WI38 (cell line): ENCODE results near the gene LPAR5.

Experiments
- H3K4me3 ChIP-seq: 2 replicates; pipeline ENCODE4 v1.5.1; 2011; ENCODE audit warnings: low read depth, mild to moderate bottlenecking, control low read depth, low read length
- TF ChIP-seq, protein P1 (sequence below): IDR thresholded peaks from 2 replicates; pipeline ENCODE4 v1.5.1; 2012; ENCODE audit warnings: low read depth, mild to moderate bottlenecking, control low read depth, low read length

The LPAR5 gene

GRCh38 chr12:6638305-6638704 is 2.5 kb upstream of the LPAR5 start:
- TF ChIP-seq, protein P1, sequence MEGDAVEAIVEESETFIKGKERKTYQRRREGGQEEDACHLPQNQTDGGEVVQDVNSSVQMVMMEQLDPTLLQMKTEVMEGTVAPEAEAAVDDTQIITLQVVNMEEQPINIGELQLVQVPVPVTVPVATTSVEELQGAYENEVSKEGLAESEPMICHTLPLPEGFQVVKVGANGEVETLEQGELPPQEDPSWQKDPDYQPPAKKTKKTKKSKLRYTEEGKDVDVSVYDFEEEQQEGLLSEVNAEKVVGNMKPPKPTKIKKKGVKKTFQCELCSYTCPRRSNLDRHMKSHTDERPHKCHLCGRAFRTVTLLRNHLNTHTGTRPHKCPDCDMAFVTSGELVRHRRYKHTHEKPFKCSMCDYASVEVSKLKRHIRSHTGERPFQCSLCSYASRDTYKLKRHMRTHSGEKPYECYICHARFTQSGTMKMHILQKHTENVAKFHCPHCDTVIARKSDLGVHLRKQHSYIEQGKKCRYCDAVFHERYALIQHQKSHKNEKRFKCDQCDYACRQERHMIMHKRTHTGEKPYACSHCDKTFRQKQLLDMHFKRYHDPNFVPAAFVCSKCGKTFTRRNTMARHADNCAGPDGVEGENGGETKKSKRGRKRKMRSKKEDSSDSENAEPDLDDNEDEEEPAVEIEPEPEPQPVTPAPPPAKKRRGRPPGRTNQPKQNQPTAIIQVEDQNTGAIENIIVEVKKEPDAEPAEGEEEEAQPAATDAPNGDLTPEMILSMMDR: no peak
- H3K4me3 ChIP-seq: no peak overlapping the region

GRCh38 chr12:6635375-6635855 is 344 bp downstream of the LPAR5 start:
- TF ChIP-seq, protein P1: no peak
- H3K4me3 ChIP-seq: no peak overlapping the region

DNA sequence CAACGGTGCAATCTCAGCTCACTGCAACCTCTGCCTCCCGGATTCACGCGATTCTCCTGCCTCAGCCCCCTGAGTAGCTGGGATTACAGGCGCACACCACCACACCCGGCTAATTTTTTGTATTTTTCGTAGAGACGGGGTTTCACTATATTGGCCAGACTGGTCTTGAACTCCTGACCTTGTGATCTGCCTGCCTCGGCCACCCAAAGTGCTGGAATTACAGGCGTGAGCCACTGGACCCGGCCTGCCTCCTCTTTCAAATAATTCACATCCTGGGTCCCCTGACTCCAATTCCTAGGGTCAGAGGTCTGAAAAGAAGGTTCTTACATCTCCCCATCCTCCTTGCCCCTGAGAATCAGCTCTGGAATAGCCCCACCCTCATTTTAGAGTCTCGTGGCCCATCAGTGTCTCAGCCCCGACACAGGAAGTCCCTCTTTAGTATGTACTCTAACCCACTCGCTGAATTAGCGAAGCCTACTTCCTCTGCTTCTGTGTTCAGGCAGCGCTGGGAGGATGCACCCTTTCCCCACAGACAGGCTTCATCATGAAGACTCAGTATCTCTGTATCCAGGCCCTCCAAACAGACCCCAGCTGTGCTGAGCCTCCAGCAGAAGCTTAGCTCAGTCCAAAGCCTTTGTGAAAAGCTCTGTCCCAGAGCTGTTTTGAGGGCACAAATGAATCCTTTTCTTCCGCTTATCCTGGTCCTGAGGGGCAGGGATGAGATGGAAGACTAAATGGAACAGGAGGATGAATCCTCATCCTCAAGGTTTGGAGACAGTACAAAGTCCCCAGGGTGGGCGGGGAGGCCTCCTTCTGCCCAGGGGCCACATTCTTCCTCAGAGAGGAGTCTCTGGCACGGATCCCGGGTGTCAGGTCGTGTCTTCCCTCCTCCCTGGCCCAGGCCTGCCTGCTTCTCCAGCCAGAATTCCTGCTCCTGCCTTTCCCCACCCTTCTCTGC is 3.5 kb downstream of the LPAR5 start:
- no peak overlapping the region for H3K4me3 ChIP-seq
- TF ChIP-seq, protein P1: no peak

- no peak overlapping the region for H3K4me3 ChIP-seq
- TF ChIP-seq, protein P1: no peak
These were observed 4.2 kb downstream of the LPAR5 start for GRCh38 chr12:6631549-6631961.

DNA sequence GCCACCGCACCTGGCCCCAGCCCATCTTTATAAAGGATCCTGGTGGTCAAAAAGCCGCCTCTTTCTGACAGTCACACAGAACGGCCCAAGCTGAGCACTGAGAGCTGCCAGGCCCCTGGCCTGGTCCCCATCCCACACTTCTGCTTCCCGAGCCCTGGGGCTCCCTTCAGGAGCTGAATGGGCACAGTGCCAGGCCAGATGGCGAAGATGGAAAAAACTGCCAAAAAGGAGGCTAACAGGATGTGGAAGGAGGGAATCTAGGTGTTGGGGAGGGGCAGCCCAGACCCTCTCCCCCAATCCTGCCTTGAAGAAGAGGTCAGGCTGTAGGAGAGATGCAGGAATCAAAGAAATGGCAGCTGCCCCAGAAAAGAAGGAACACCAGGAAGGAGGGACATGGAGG is 5.0 kb downstream of the LPAR5 start:
- H3K4me3 ChIP-seq: no peak overlapping the region
- TF ChIP-seq, protein P1: no peak

GRCh38 chr12:6627616-6628015 is 8.1 kb downstream of the LPAR5 start:
- TF ChIP-seq, protein P1: no peak
- H3K4me3 ChIP-seq: no peak overlapping the region

DNA sequence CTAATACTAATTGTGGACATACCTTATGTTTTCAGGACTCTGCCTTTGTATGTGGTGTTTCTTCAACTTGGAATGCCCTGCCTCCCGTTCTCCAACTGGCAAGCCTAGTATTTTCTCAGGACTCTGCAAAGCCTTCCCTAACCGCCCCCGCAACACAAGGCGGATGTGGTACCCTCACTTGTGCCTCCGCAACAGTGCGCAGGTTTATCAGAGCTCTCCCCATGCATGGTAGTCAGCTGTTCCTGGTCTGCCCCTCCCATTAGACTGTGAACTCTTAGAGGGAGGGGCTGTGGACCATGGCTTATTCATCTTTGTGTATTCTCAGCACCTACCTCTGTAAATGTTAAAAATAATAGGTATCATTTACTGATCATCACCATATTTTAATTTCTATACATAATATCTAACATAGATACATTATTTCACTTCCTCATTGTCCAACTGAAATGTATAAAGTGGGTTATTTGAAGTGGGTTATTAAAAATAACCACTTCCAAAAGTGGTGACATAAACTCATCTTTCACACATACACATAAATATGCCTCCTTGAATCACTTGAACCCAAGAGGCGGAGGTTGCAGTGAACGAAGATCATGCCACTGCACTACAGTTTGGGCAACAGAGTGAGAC is 9.0 kb downstream of the LPAR5 start:
- H3K4me3 ChIP-seq: no peak overlapping the region
- TF ChIP-seq, protein P1: no peak
